OCI-LY1 (cell line): ENCODE measurements around the gene TMSB15A.
"Not testable (repeated sequence)": the region's sequence is repeated elsewhere in the genome, so short reads cannot be mapped to it uniquely, and the experiment has no call there.

Experiments
- H2AFZ ChIP-seq: fragments of 200-600 bp; sonication (generic), shearing (Covaris generic); 2 replicates; pipeline ENCODE4 v1.6.0; 2014; ENCODE audit warnings: antibody characterized with exemption, mild to moderate bottlenecking, low read length
- H3F3A ChIP-seq: fragments of 200-600 bp; sonication (generic), shearing (Covaris generic); 2 replicates; pipeline ENCODE4 v1.6.0; 2014; ENCODE audit warnings: mild to moderate bottlenecking, antibody characterized with exemption, low read length, moderate library complexity; ENCODE audit not compliant: insufficient read depth
- H3K27ac ChIP-seq: fragments of 200-600 bp; sonication (generic); 2 replicates; pipeline ENCODE4 v1.5.1; 2014; ENCODE audit warnings: low read length, mixed run types, mild to moderate bottlenecking, low read depth; ENCODE audit not compliant: poor library complexity, severe bottlenecking
- H3K27me3 ChIP-seq: fragments of 200-600 bp; sonication (generic); 2 replicates; pipeline ENCODE4 v1.6.0; 2014; ENCODE audit warnings: antibody characterized with exemption, mild to moderate bottlenecking, low read length, moderate library complexity; ENCODE audit not compliant: insufficient read depth
- H3K36me3 ChIP-seq: fragments of 200-600 bp; sonication (generic); 2 replicates; pipeline ENCODE4 v1.6.1; 2014; ENCODE audit warnings: mild to moderate bottlenecking, antibody characterized with exemption, low read length, moderate library complexity, mixed read lengths; ENCODE audit not compliant: insufficient read depth
- H3K4me1 ChIP-seq: fragments of 200-600 bp; sonication (generic); 2 replicates; pipeline ENCODE4 v1.5.1; 2014; ENCODE audit warnings: mild to moderate bottlenecking, low read length, moderate library complexity; ENCODE audit not compliant: insufficient read depth, severe bottlenecking
- H3K4me2 ChIP-seq: fragments of 200-600 bp; sonication (generic), shearing (Covaris generic); 2 replicates; pipeline ENCODE4 v1.6.1; 2014; ENCODE audit warnings: low read length
- H3K4me3 ChIP-seq: fragments of 200-600 bp; sonication (generic); 2 replicates; pipeline ENCODE4 v1.5.1; 2014; ENCODE audit warnings: low read length, low read depth, mild to moderate bottlenecking, mixed read lengths; ENCODE audit not compliant: poor library complexity, severe bottlenecking
- H3K79me2 ChIP-seq: fragments of 200-600 bp; shearing (Covaris generic); 2 replicates; pipeline ENCODE4 v1.6.1; 2016; ENCODE audit warnings: mixed run types, low read length, mixed read lengths; ENCODE audit not compliant: insufficient read depth
- H3K9ac ChIP-seq: fragments of 200-600 bp; sonication (generic), shearing (Covaris generic); 2 replicates; pipeline ENCODE4 v1.6.1; 2014; ENCODE audit warnings: mild to moderate bottlenecking, low read length, mixed read lengths
- H3K9me2 ChIP-seq: fragments of 200-600 bp; sonication (generic), shearing (Covaris generic); 2 replicates; pipeline ENCODE4 v1.6.1; 2014; ENCODE audit warnings: low read depth, mild to moderate bottlenecking, low read length, mixed read lengths
- H3K9me3 ChIP-seq: fragments of 200-600 bp; shearing (Covaris generic); 2 replicates; pipeline ENCODE4 v1.6.1; 2014; ENCODE audit warnings: low read length, mixed read lengths
- H4K20me1 ChIP-seq: fragments of 200-600 bp; sonication (generic), shearing (Covaris generic); 2 replicates; pipeline ENCODE4 v1.6.0; 2016; ENCODE audit warnings: mild to moderate bottlenecking, low read length; ENCODE audit not compliant: insufficient read depth
- EZH2 ChIP-seq: fragments of 200-600 bp; sonication (generic), shearing (Covaris generic); IDR thresholded peaks from 2 replicates; pipeline ENCODE4 v1.8.0; 2017; ENCODE audit warnings: borderline replicate concordance, mixed run types, mild to moderate bottlenecking, antibody characterized with exemption, low read length, moderate library complexity, mixed read lengths
- TF ChIP-seq, protein P1 (sequence below): fragments of 200-600 bp; sonication (generic), shearing (Covaris generic); IDR thresholded peaks from 2 replicates; pipeline ENCODE4 v1.5.1; 2017; ENCODE audit warnings: mild to moderate bottlenecking, antibody characterized with exemption, low read length, moderate library complexity, mixed read lengths

Gene TMSB15A

GRCh38 chrX:102548231-102548630 lies 31.7 kb upstream of the TMSB15A start:
- Histone ChIP-seq H3K4me2 (no peak overlapping the region), H3K4me1 (no peaks in the 10 kb centered on the region), H3K9me3 (no peaks in the 10 kb centered on the region), H2AFZ (no peak overlapping the region), H3K27ac (no peak overlapping the region), H3K36me3 (no peaks in the 10 kb centered on the region), H3K9ac (no peak overlapping the region), H3F3A (no peaks in the 10 kb centered on the region), H3K4me3 (no peak overlapping the region), H4K20me1 (no peaks in the 10 kb centered on the region), H3K79me2 (no peaks in the 10 kb centered on the region), H3K9me2 (no peaks in the 10 kb centered on the region), H3K27me3 (no peaks in the 10 kb centered on the region)
- TF ChIP-seq EZH2 = no peak
- TF ChIP-seq, protein P1, sequence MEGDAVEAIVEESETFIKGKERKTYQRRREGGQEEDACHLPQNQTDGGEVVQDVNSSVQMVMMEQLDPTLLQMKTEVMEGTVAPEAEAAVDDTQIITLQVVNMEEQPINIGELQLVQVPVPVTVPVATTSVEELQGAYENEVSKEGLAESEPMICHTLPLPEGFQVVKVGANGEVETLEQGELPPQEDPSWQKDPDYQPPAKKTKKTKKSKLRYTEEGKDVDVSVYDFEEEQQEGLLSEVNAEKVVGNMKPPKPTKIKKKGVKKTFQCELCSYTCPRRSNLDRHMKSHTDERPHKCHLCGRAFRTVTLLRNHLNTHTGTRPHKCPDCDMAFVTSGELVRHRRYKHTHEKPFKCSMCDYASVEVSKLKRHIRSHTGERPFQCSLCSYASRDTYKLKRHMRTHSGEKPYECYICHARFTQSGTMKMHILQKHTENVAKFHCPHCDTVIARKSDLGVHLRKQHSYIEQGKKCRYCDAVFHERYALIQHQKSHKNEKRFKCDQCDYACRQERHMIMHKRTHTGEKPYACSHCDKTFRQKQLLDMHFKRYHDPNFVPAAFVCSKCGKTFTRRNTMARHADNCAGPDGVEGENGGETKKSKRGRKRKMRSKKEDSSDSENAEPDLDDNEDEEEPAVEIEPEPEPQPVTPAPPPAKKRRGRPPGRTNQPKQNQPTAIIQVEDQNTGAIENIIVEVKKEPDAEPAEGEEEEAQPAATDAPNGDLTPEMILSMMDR = no peak

DNA sequence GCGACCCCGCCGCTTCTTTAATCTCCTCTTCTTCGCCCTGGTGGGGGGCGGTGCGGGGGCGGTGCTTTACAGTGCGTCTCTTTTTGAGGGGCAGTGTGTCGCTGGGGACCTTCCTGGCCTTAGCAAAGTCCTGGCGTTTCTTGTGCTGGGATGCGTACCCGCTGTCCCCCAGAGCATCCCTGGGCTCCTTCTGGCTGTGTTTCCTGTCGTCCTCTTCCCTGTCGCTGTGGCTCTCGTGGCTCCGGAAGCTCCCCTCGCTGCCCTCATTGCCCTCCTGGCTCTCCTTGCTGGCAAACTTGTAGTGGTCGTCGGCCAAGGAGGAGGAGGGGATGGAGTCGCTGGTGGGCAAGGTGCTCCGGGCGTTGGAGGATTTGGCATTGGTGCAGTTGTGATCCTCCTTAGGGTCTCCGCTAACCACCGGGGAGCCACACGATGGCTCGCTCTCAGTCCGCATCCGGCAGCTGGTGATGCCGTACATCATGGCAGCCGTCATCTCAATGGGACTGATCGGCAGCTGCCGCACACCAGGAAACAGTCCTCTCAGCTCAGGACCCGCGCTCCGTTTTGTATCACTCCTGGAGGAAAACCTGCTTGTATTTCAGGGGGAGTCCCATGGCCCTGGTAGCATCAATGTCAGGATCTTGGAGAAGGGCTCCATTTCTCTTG lies 30.4 kb upstream of the TMSB15A start:
- Histone ChIP-seq H3K9ac (no peak overlapping the region), H2AFZ (no peak overlapping the region), H4K20me1 (no peaks in the 10 kb centered on the region), H3K4me2 (no peak overlapping the region), H3K27ac (no peak overlapping the region), H3K27me3 (no peaks in the 10 kb centered on the region), H3F3A (no peaks in the 10 kb centered on the region), H3K9me2 (no peaks in the 10 kb centered on the region), H3K4me3 (no peak overlapping the region), H3K79me2 (no peaks in the 10 kb centered on the region), H3K9me3 (no peaks in the 10 kb centered on the region), H3K36me3 (no peaks in the 10 kb centered on the region), H3K4me1 (no peaks in the 10 kb centered on the region)
- TF ChIP-seq, protein P1 = no peak
- no peak for TF ChIP-seq EZH2

DNA sequence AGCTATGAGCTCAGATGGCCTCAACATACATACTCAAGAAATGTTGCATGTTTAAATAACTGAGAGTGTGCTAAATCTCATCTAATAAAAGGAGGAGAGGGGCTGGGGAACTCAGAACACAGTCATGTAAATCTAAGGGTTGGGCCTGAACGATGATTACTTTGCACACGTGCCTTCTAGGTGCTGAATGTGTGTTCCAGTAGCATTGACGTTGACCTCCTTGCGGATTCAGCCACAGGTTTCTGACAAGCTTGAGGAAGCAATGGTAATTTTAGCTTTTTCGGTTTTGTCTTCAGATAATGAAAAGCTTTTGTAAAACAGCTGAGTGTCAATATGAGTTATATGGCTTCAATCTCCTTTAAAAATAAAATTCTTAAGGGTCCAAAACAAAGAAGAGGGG lies 29.6 kb upstream of the TMSB15A start:
- H3K9me3 ChIP-seq, H3F3A ChIP-seq, H3K36me3 ChIP-seq, H3K9me2 ChIP-seq, H2AFZ ChIP-seq, H3K4me1 ChIP-seq, H3K4me3 ChIP-seq, H3K27me3 ChIP-seq, H3K9ac ChIP-seq, H4K20me1 ChIP-seq, H3K27ac ChIP-seq, H3K4me2 ChIP-seq, H3K79me2 ChIP-seq: not testable (repeated sequence)

DNA sequence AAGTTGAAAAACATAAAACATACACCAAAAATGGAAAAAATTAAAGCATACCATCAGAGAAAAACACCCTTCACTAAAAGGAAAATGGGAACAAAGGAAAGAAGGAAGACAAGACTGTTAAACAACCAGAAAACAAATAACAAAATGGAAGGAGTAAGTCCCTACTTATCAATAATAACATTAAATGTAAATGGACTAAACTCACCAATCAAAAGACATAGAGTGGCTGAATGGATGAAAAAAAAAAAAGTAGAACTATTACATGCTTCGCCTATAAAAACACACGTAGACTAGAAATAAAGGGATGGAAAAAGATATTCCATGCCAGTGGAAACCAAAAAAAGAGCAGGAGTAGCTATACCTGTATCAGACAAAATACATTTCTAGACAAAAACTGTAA lies 19.4 kb upstream of the TMSB15A start:
- Histone ChIP-seq H3K4me3 (no peak overlapping the region), H3K4me2 (no peak overlapping the region), H3K27ac (no peak overlapping the region), H3K9ac (no peak overlapping the region), H3F3A (no peaks in the 10 kb centered on the region), H3K36me3 (no peaks in the 10 kb centered on the region), H3K27me3 (no peaks in the 10 kb centered on the region), H3K79me2 (no peaks in the 10 kb centered on the region), H3K4me1 (no peaks in the 10 kb centered on the region), H3K9me3 (no peaks in the 10 kb centered on the region), H3K9me2 (no peaks in the 10 kb centered on the region), H4K20me1 (no peaks in the 10 kb centered on the region), H2AFZ (no peak overlapping the region)
- no peak for TF ChIP-seq EZH2
- TF ChIP-seq, protein P1 = no peak
